HepG2 (cell line): Measurements from ENCODE around the gene MYO1B. TPM values are rescaled to one million over a fixed set of nuclear protein-coding genes. Genes with fewer than 3 reads are reported as not detected.

Source experiments
- ATAC-seq: fragments of 200-7000 bp; cut with Tn5 transposase; 3 replicates; pipeline ENCODE4 v1.9.1; 2020; ENCODE audit warnings: mild to moderate bottlenecking, moderate library complexity
- BruUV-seq: library from RNA; stranded (reverse); fragments of 400-500 nt; replicated peaks from 2 replicates; lab custom pipeline; 2021; lab: Mats Ljungman, UMichigan
- CTCF ChIA-PET: fragments of 300-600 bp; formaldehyde crosslinking; extraction: SDS; loops from one replicate; lab custom pipeline; 2021; ENCODE audit warnings: low total read pairs, inconsistent platforms, low intra/inter-chr PET ratio; lab: Yijun Ruan, JAX
- POLR2A ChIA-PET: fragments of 350-600 bp; sonication (Branson Sonifier 250); formaldehyde crosslinking; loops from one replicate; lab custom pipeline; 2020; ENCODE audit warnings: antibody characterized with exemption, inconsistent platforms; lab: Yijun Ruan, JAX
- DNase-seq: peaks from one replicate; pipeline ENCODE4 v3.0.0-alpha.2; 2015; ENCODE audit warnings: low spot score
- FAIRE-seq: peaks from 3 replicates; lab custom pipeline; 2011; peaks lifted over from hg19 to GRCh38; lab: Jason Lieb, UNC
- H2AFZ ChIP-seq: one replicate; pipeline ENCODE4 v1.6.1; 2011; ENCODE audit warnings: low read length, inconsistent platforms
- H3K27ac ChIP-seq: fragments of 300-600 bp; 3 replicates; pipeline ENCODE4 v1.8.0; 2011; ENCODE audit warnings: mixed run types, mild to moderate bottlenecking, mixed read lengths, low read length, inconsistent platforms; ENCODE audit not compliant: insufficient read depth; ENCODE audit errors: extremely low read length
- H3K27me3 ChIP-seq, 2 experiments: fragments of 200-600 bp in 1 of 2; 2 replicates in 1 of 2; 3 replicates in 1 of 2; pipeline versions ENCODE4 v1.6.0 to v1.8.0; 2011; ENCODE audit warnings: low read length in 2 of 2, mild to moderate bottlenecking in 2 of 2, moderate library complexity in 2 of 2, inconsistent platforms in 1 of 2; ENCODE audit not compliant: insufficient read depth in 2 of 2, control insufficient read depth in 1 of 2
- H3K36me3 ChIP-seq, 2 experiments: fragments of 200-600 bp in 1 of 2; replicated peaks in 1 of 2; 2 replicates in 1 of 2; 3 replicates in 1 of 2; pipeline versions ENCODE4 v1.5.1 to v1.8.0; 2011; ENCODE audit warnings: low read length in 2 of 2, inconsistent platforms in 1 of 2; ENCODE audit not compliant: insufficient read depth in 2 of 2, control insufficient read depth in 1 of 2
- H3K4me1 ChIP-seq: 2 replicates; pipeline ENCODE4 v1.5.1; 2012; ENCODE audit warnings: low read length, inconsistent platforms; ENCODE audit not compliant: insufficient read depth
- H3K4me2 ChIP-seq: 2 replicates; pipeline ENCODE4 v1.6.0; 2011; ENCODE audit warnings: low read depth, low read length, inconsistent platforms
- H3K4me3 ChIP-seq, 3 experiments: fragments of 200-600 bp in 1 of 3; sonication (generic), shearing (Covaris generic) in 1 of 3; replicated peaks in 1 of 3; 2 replicates each; pipeline ENCODE4 v1.5.1; 2011 to 2016; ENCODE audit warnings: low read length in 3 of 3, inconsistent platforms in 2 of 3, low read depth in 2 of 3, mild to moderate bottlenecking in 2 of 3, control low read depth in 1 of 3, mixed read lengths in 1 of 3; ENCODE audit not compliant: insufficient read depth in 1 of 3
- H3K79me2 ChIP-seq: one replicate; pipeline ENCODE4 v1.6.1; 2011; ENCODE audit warnings: low read length, inconsistent platforms; ENCODE audit not compliant: insufficient read depth
- H3K9ac ChIP-seq: 2 replicates; pipeline ENCODE4 v1.6.0; 2011; ENCODE audit warnings: mild to moderate bottlenecking, low read depth, low read length, inconsistent platforms; ENCODE audit not compliant: insufficient read depth
- H3K9me3 ChIP-seq: 2 replicates; pipeline ENCODE4 v1.5.1; 2012; ENCODE audit warnings: mild to moderate bottlenecking, low read length
- H4K20me1 ChIP-seq: 2 replicates; pipeline ENCODE4 v1.6.0; 2011; ENCODE audit warnings: inconsistent platforms, mild to moderate bottlenecking, low read length, moderate library complexity; ENCODE audit not compliant: insufficient read depth
- AGO2 ChIP-seq: fragments of 200-400 bp; formaldehyde crosslinking; optimal IDR thresholded peaks from 2 replicates; pipeline ENCODE3; 2017; ENCODE audit warnings: mild to moderate bottlenecking, low read depth, low read length, moderate library complexity
- ARNT2 ChIP-seq: sonication (generic); formaldehyde crosslinking; IDR thresholded peaks from 2 replicates; pipeline ENCODE4 v1.8.0; 2022; ENCODE audit warnings: mild to moderate bottlenecking, low read depth, missing genetic modification reagents, moderate library complexity
- CC2D1A ChIP-seq: sonication (generic); formaldehyde crosslinking; IDR thresholded peaks from 2 replicates; pipeline ENCODE4 v1.8.1; 2023; ENCODE audit warnings: mild to moderate bottlenecking, missing genetic modification reagents
- CEBPZ ChIP-seq: IDR thresholded peaks from 2 replicates; pipeline ENCODE4 v1.6.1; 2012; ENCODE audit warnings: low read length, improper control_type of control experiment
- RAD21 ChIP-seq: fragments of 450-650 bp; formaldehyde crosslinking; IDR thresholded peaks from 2 replicates; pipeline ENCODE4 v1.5.0; 2020; ENCODE audit warnings: mild to moderate bottlenecking
- RELA ChIP-seq: sonication (generic); formaldehyde crosslinking; IDR thresholded peaks from 2 replicates; pipeline ENCODE4 v1.4.0; 2020; ENCODE audit warnings: missing genetic modification reagents
- TBX3 ChIP-seq: fragments of 450-650 bp; IDR thresholded peaks from 2 replicates; pipeline ENCODE4 v1.6.1; 2017; ENCODE audit warnings: antibody characterized with exemption, mild to moderate bottlenecking, inconsistent platforms, borderline replicate concordance
- U2AF2 ChIP-seq: fragments of 200-400 bp; formaldehyde crosslinking; IDR thresholded peaks from 2 replicates; pipeline ENCODE4 v1.6.1; 2017; ENCODE audit warnings: low read depth, mild to moderate bottlenecking, low read length
- YEATS2 ChIP-seq: sonication (generic); formaldehyde crosslinking; IDR thresholded peaks from 2 replicates; pipeline ENCODE4 v1.4.0; 2020; ENCODE audit warnings: missing genetic modification reagents, borderline replicate concordance
- ZBTB38 ChIP-seq: sonication (generic); formaldehyde crosslinking; IDR thresholded peaks from 2 replicates; pipeline ENCODE4 v1.5.1; 2020; ENCODE audit warnings: mild to moderate bottlenecking, missing genetic modification reagents
- ZNF124 ChIP-seq: sonication (generic); formaldehyde crosslinking; IDR thresholded peaks from 2 replicates; pipeline ENCODE4 v1.4.0; 2020; ENCODE audit warnings: missing genetic modification reagents
- ZNF326 ChIP-seq: sonication (generic); formaldehyde crosslinking; IDR thresholded peaks from 2 replicates; pipeline ENCODE4 v1.4.0; 2020; ENCODE audit warnings: missing genetic modification reagents, borderline replicate concordance
- ZNF329 ChIP-seq: sonication (generic); formaldehyde crosslinking; IDR thresholded peaks from 2 replicates; pipeline ENCODE4 v1.9.0; 2021; ENCODE audit warnings: low read depth, mild to moderate bottlenecking, missing genetic modification reagents
- ZNF468 ChIP-seq: sonication (generic); formaldehyde crosslinking; IDR thresholded peaks from 2 replicates; pipeline ENCODE4 v1.8.0; 2022; ENCODE audit warnings: mild to moderate bottlenecking, moderate library complexity, missing genetic modification reagents
- WGBS: methylation state at CpG from one replicate; pipeline ENCODE4 v1.1.6; 2017; ENCODE audit warnings: low lambda C conversion rate; 5-methylcytosine and 5-hydroxymethylcytosine counted together
- in situ Hi-C: cut with HindIII; loops from 2 replicates; pipeline ENCODE4 v1.10.0; 2017; ENCODE audit warnings: low pct_unique_long_range_greater_than_20kb; ENCODE audit not compliant: extremely low pct_ligation_motif_present
- intact Hi-C: fragments of 100-400 bp; cut with micrococcal nuclease; formaldehyde crosslinking; loops from one replicate; pipeline ENCODE4 v1.10.0; 2022; ENCODE audit not compliant: unreplicated experiment
- polyA plus RNA-seq, 8 experiments: library from polyadenylated mRNA; depleted of rRNA in 3 of 8; stranded (reverse) in 7 of 8; unstranded in 1 of 8; fragments of >200 nt; fragmentation: Illumina TruSeq in 4 of 8; extraction: Trizol in 4 of 8; gene quantifications; 2 replicates each; pipeline versions ENCODE4 v1.2.1 to v1.2.3, GENCODE V29; 2011 to 2016; ENCODE audit warnings: low read depth in 4 of 8, missing spikeins in 1 of 8, mixed read lengths in 1 of 8; ENCODE audit not compliant: insufficient read depth in 1 of 8
- total RNA-seq, 5 experiments: library from RNA; depleted of rRNA; stranded (reverse); fragments of >200 nt; fragmentation: Illumina TruSeq; extraction: Trizol; gene quantifications; 2 replicates each; pipeline ENCODE4 v1.2.3, GENCODE V29; 2016; ENCODE audit warnings: low read depth in 1 of 5
- TF ChIP-seq, protein P1 (sequence below): sonication (generic); formaldehyde crosslinking; IDR thresholded peaks from 2 replicates; pipeline ENCODE4 v1.4.0; 2020; ENCODE audit warnings: mild to moderate bottlenecking, missing genetic modification reagents

The MYO1B gene
- total and polyA plus RNA-seq, 2 of the 13 experiments (the other 11 are each of a cell fraction or from before 2014, with no cell fraction given): 36.9 to 89.8 TPM

DNA sequence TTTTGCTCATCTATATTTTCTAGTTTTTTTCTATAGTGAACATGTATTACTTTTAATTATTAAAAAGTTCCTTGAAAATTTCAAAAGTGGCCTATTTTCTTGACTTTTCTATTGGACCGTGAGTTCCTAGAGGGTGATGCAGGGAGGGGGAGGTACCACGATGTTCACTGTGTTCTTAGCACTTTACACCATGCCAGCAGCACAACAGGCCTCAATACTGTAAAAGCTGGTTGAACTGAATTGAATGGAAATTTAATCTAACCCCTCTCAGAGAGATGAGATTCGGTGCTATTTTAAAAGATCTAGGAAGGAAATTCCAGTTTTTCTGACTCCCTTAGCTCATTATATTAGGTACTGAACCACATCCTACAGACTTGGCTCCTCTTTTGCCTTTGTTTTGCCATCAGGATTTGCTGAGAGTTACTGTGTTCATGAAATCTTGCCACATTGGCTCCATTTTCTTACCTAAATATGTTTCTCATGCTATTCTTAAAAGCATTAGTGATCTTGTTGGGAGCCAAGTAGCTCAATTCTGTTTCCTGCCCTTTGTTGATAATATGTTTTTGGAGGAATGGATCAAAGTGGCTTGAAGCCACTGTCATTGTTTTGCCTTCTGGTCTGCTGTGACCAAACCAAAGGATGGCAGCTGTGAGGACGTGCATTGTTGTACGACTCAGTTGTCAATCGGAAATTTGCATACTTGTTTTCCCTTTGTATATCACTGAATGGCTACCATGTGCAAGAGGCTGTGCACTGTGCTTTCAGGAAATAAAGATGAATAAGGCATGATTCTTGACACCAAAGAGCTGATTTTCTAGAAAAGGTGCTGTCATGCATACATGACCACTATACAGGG, 25.3 kb downstream of the MYO1B start:
- Histone ChIP-seq H3K27ac (no peak overlapping the region), H3K4me2 (no peak overlapping the region), H3K27me3 (no peaks in the 10 kb centered on the region), H3K4me3 (no peak overlapping the region), H3K9ac (no peak overlapping the region), H3K9me3 (no peaks in the 10 kb centered on the region), H3K4me1 (peaks cover 24% of the 10 kb centered on the region; the same call in 1 of the 2 replicates), H3K36me3 (no peaks in the 10 kb centered on the region), H2AFZ (no peak overlapping the region), H4K20me1 (0 out of 2 replicates have a peak, but pooled peaks cover 5% of the 10 kb centered on the region), H3K79me2 (peaks cover 93% of the 10 kb centered on the region)
- intact Hi-C loops (no loop called here), in situ Hi-C loops (no loop called here)
- FAIRE-seq (no peak), ATAC-seq (no peak), DNase-seq (no peak)
- BruUV-seq: no TSS peak
- WGBS: 96% methylated on average over 6 of the region's 6 CpGs
- CTCF ChIA-PET: no interaction called here
- POLR2A ChIA-PET: interaction anchor here (0.6 to 1.0 kb wide), 2 partner anchors 19 to 42 kb away, joined by 3 to 4 read pairs; no protein-coding TSS in a partner anchor
- TF ChIP-seq, protein P1, sequence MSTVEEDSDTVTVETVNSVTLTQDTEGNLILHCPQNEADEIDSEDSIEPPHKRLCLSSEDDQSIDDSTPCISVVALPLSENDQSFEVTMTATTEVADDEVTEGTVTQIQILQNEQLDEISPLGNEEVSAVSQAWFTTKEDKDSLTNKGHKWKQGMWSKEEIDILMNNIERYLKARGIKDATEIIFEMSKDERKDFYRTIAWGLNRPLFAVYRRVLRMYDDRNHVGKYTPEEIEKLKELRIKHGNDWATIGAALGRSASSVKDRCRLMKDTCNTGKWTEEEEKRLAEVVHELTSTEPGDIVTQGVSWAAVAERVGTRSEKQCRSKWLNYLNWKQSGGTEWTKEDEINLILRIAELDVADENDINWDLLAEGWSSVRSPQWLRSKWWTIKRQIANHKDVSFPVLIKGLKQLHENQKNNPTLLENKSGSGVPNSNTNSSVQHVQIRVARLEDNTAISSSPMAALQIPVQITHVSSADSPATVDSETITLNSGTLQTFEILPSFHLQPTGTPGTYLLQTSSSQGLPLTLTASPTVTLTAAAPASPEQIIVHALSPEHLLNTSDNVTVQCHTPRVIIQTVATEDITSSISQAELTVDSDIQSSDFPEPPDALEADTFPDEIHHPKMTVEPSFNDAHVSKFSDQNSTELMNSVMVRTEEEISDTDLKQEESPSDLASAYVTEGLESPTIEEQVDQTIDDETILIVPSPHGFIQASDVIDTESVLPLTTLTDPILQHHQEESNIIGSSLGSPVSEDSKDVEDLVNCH (CRISPR knock-in tag): no peak
- TF ChIP-seq ZBTB38 (CRISPR knock-in tag) (no peak), CC2D1A (CRISPR knock-in tag) (no peak), RAD21 (CRISPR knock-in tag) (no peak), U2AF2 (no peak), ZNF468 (CRISPR knock-in tag) (no peak), RELA (no peak), ZNF329 (CRISPR knock-in tag) (no peak), CEBPZ (no peak), TBX3 (no peak), ZNF326 (no peak), ARNT2 (CRISPR knock-in tag) (no peak), AGO2 (no peak), YEATS2 (no peak), ZNF124 (CRISPR knock-in tag) (no peak)
